OCI-LY3 (cell line): Measurements from ENCODE around the gene RNF212B.

Experiments
- H2AFZ ChIP-seq: fragments of 200-600, 300-600 bp; shearing (Covaris generic); 2 replicates; pipeline ENCODE4 v1.6.0; 2014; ENCODE audit warnings: antibody characterized with exemption, low read depth, low read length
- H3K27ac ChIP-seq: fragments of 200-600, 300-600 bp; sonication (generic); 2 replicates; pipeline ENCODE4 v1.5.1; 2014; ENCODE audit warnings: mild to moderate bottlenecking, low read length, moderate library complexity, mixed read lengths
- H3K27me3 ChIP-seq: fragments of 200-600, 300-600 bp; sonication (generic); 2 replicates; pipeline ENCODE4 v1.6.1; 2014; ENCODE audit warnings: low read depth, low read length, mixed read lengths
- H3K36me3 ChIP-seq: fragments of 200-600, 300-600 bp; sonication (generic); replicated peaks from 2 replicates; pipeline ENCODE3; 2014; ENCODE audit warnings: low read depth, low read length, mixed read lengths
- H3K4me1 ChIP-seq: fragments of 300-600, 200-600 bp; sonication (generic); 2 replicates; pipeline ENCODE4 v1.6.1; 2014; ENCODE audit warnings: low read length, mixed read lengths
- H3K4me2 ChIP-seq: fragments of 200-600, 300-600 bp; sonication (generic); 2 replicates; pipeline ENCODE4 v1.6.1; 2014; ENCODE audit warnings: low read length, mixed read lengths
- H3K4me3 ChIP-seq: fragments of 300-600, 200-600 bp; sonication (generic); 2 replicates; pipeline ENCODE4 v1.5.1; 2014; ENCODE audit warnings: antibody characterized with exemption, mild to moderate bottlenecking, low read length, moderate library complexity
- H3K79me2 ChIP-seq: fragments of 300-600, 200-600 bp; shearing (Covaris generic); 2 replicates; pipeline ENCODE4 v1.6.1; 2014; ENCODE audit warnings: mild to moderate bottlenecking, low read length, mixed read lengths
- H3K9ac ChIP-seq: fragments of 300-600, 200-600 bp; shearing (Covaris generic); 2 replicates; pipeline ENCODE4 v1.6.0; 2014; ENCODE audit warnings: mild to moderate bottlenecking, low read length, moderate library complexity
- H3K9me3 ChIP-seq: fragments of 200-600, 300-600 bp; shearing (Covaris generic); 2 replicates; pipeline ENCODE4 v1.6.1; 2014; ENCODE audit warnings: low read length, mixed read lengths; ENCODE audit not compliant: insufficient read depth
- H4K20me1 ChIP-seq: fragments of 200-600, 300-600 bp; sonication (generic); 2 replicates; pipeline ENCODE4 v1.6.1; 2016; ENCODE audit warnings: low read length, mixed read lengths; ENCODE audit not compliant: insufficient read depth
- EZH2phosphoT487 ChIP-seq: fragments of 200-600 bp; shearing (Covaris generic); IDR thresholded peaks from 2 replicates; pipeline ENCODE4 v1.6.1; 2018; ENCODE audit warnings: antibody characterized with exemption, mixed run types, low read depth
- TF ChIP-seq, protein P1 (sequence below): fragments of 200-600, 300-600 bp; sonication (generic); IDR thresholded peaks from 2 replicates; pipeline ENCODE4 v1.5.1; 2014; ENCODE audit warnings: antibody characterized with exemption, low read length, low read depth

RNF212B gene

DNA sequence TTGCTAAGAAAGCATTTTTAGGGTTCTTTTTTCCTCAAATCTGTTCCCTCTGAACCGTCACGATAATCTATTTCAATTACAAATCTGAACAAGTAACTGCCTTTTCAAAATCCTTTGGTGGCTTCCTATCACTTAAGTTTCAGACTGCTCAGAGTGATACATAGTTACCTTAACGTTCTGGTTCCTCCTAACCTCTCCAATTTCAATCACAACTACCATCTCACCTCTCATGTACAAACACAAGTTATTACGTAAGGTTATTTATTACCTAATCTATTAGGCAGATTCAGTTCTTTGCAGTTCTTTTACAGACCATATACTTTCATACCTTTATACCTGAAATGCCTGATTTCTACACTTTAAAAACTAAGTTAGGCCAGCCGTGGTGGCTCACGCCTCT lies 12.1 kb downstream of the RNF212B start:
- Histone ChIP-seq H3K27ac (no peak overlapping the region), H3K79me2 (no peaks in the 10 kb centered on the region), H3K36me3 (no peaks in the 10 kb centered on the region), H3K4me3 (no peak overlapping the region), H4K20me1 (no peaks in the 10 kb centered on the region), H2AFZ (no peak overlapping the region), H3K4me1 (peaks cover 3% of the 10 kb centered on the region; the same call in 1 of the 2 replicates), H3K27me3 (peaks cover 37% of the 10 kb centered on the region), H3K9me3 (no peaks in the 10 kb centered on the region), H3K9ac (no peak overlapping the region), H3K4me2 (no peak overlapping the region)
- TF ChIP-seq, protein P1, sequence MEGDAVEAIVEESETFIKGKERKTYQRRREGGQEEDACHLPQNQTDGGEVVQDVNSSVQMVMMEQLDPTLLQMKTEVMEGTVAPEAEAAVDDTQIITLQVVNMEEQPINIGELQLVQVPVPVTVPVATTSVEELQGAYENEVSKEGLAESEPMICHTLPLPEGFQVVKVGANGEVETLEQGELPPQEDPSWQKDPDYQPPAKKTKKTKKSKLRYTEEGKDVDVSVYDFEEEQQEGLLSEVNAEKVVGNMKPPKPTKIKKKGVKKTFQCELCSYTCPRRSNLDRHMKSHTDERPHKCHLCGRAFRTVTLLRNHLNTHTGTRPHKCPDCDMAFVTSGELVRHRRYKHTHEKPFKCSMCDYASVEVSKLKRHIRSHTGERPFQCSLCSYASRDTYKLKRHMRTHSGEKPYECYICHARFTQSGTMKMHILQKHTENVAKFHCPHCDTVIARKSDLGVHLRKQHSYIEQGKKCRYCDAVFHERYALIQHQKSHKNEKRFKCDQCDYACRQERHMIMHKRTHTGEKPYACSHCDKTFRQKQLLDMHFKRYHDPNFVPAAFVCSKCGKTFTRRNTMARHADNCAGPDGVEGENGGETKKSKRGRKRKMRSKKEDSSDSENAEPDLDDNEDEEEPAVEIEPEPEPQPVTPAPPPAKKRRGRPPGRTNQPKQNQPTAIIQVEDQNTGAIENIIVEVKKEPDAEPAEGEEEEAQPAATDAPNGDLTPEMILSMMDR, result no peak
- no peak for TF ChIP-seq EZH2phosphoT487

DNA sequence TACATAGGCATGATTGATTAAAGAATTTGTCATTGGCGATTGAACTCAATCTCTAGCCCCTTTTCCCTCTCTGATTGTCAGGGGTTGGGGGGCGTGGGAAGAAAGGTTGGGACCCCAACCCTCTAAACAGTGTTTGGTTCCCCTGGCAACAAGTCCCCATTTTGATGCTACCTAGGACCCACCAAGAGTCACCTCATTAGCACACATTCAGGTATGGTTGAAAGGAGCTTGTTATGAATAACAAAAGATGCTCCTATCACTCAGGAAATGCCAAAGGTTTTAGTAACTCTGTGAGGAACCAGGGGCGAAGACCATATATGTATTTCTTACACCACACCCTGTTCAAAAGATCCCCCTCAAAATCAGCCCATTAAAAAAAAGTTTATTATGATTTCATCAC lies 14.3 kb downstream of the RNF212B start:
- no peak for TF ChIP-seq EZH2phosphoT487
- TF ChIP-seq, protein P1, result no peak
- Histone ChIP-seq H3K27ac (no peak overlapping the region), H3K4me3 (no peak overlapping the region), H3K36me3 (no peaks in the 10 kb centered on the region), H2AFZ (no peak overlapping the region), H3K27me3 (peaks cover 36% of the 10 kb centered on the region), H3K79me2 (no peaks in the 10 kb centered on the region), H3K4me1 (no peaks in the 10 kb centered on the region), H3K4me2 (no peak overlapping the region), H3K9me3 (no peaks in the 10 kb centered on the region), H3K9ac (no peak overlapping the region), H4K20me1 (no peaks in the 10 kb centered on the region)

DNA sequence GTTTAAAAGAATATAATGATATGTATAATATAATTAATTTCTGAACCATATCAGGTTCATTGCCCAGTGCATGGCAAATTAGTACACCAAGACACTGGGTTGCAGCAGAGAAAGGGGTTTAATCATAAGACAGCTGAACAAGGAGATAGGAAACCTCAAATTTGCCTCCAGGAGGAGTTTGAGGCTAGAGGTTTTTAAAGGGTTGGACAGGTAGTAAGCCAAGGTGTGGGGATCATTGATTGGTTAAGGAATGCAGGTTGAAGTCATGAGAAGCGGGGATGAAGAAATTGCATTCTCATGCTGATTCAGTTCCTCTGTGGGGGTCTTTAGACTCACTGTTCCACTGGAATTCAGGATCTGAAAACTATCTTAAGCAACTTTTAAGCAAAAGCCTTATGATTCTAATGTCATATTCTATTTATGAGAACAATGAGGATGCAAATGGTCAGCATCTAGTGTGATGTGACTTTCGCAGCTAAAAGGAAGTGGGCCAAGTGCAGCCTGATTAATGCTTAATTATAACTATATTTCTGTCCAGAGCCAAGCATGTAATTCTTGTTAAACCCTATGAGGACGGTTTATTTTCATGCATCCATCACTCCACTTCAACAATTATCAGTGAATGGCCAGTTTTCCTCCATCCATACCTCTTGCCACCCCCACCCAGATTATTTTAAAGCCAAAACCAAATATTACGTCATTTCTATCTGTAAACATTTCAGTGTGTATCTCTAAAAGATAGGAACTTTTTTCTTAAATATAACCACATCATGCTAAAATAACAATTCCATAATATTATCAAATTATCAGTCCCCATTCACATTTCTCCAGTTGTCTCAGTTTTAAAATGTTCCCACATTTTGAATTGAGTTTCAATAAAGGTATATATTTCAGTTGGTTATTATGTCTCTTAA lies 14.9 kb downstream of the RNF212B start:
- H2AFZ ChIP-seq, result no peak overlapping the region
- H3K4me1 ChIP-seq, result no peaks in the 10 kb centered on the region
- H3K9me3 ChIP-seq, result no peaks in the 10 kb centered on the region
- no peak overlapping the region for H3K27ac ChIP-seq
- no peak overlapping the region for H3K4me3 ChIP-seq
- no peak overlapping the region for H3K9ac ChIP-seq
- no peaks in the 10 kb centered on the region for H3K79me2 ChIP-seq
- TF ChIP-seq, protein P1, result no peak
- TF ChIP-seq EZH2phosphoT487, result no peak
- no peaks in the 10 kb centered on the region for H4K20me1 ChIP-seq
- no peaks in the 10 kb centered on the region for H3K36me3 ChIP-seq
- no peak overlapping the region for H3K4me2 ChIP-seq
- H3K27me3 ChIP-seq, result peaks cover 41% of the 10 kb centered on the region

DNA sequence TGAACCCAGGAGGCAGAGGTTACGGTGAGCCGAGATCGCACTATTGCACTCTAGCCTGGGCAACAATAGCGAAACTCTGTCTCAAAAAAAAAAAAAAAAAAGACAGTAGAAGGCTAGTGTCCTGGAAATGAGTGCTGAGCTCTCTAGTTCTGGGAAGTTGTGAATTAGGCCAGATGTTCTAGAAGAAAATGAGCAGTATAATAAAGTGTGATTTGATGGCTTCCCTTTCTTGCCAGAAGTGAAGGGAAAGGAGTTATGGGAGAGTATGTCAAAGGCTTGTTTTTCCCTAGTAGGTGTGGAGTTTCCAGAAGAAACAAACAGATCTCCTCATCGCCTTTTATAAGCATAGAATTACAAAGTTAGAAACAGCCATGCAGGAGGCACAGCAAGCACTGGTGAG lies 20.5 kb downstream of the RNF212B start:
- H3K27me3 ChIP-seq, result peaks cover 49% of the 10 kb centered on the region
- H3K9ac ChIP-seq, result no peak overlapping the region
- H3K4me1 ChIP-seq, result no peaks in the 10 kb centered on the region
- H3K27ac ChIP-seq, result no peak overlapping the region
- H3K9me3 ChIP-seq, result no peaks in the 10 kb centered on the region
- H3K79me2 ChIP-seq, result no peaks in the 10 kb centered on the region
- H2AFZ ChIP-seq, result no peak overlapping the region
- no peaks in the 10 kb centered on the region for H3K36me3 ChIP-seq
- TF ChIP-seq EZH2phosphoT487, result no peak
- TF ChIP-seq, protein P1, result no peak
- H3K4me2 ChIP-seq, result no peak overlapping the region
- no peaks in the 10 kb centered on the region for H4K20me1 ChIP-seq
- no peak overlapping the region for H3K4me3 ChIP-seq
